CD14-positive monocyte (primary cell): ENCODE data around the gene MBL2. TPM values are rescaled to one million over a fixed set of nuclear protein-coding genes. Genes with fewer than 3 reads are reported as not detected.
A peak's percentile ranks its signal among the peaks of the same experiment; 100 is the strongest.

ENCODE experiments used
- DNase-seq, 3 donors: peaks; one replicate each; pipeline ENCODE4 v3.0.0-alpha.2; 2011 to 2022
- H2AFZ ChIP-seq: 2 replicates; pipeline ENCODE4 v1.6.0; 2012; ENCODE audit warnings: mild to moderate bottlenecking, low read depth, low read length, inconsistent platforms; ENCODE audit not compliant: insufficient read depth, poor library complexity, severe bottlenecking
- H3K27ac ChIP-seq, 2 donors: 1 replicate in 1 of 2; 2 replicates in 1 of 2; pipeline ENCODE4 v1.5.1; 2012 to 2013; ENCODE audit warnings: low read length in 2 of 2, control low read depth in 1 of 2, inconsistent platforms in 1 of 2, low read depth in 1 of 2, mild to moderate bottlenecking in 1 of 2
- H3K27me3 ChIP-seq, 2 donors: one replicate each; pipeline versions ENCODE4 v1.6.0 to v1.6.1; 2011 to 2013; ENCODE audit warnings: low read length in 2 of 2; ENCODE audit not compliant: control insufficient read depth in 2 of 2, insufficient read depth in 2 of 2
- H3K36me3 ChIP-seq, 2 donors: replicated peaks in 1 of 2; 1 replicate in 1 of 2; 2 replicates in 1 of 2; pipeline versions ENCODE4 v1.5.1 to v1.6.1; 2012 to 2013; ENCODE audit warnings: low read length in 2 of 2, control low read depth in 1 of 2, inconsistent platforms in 1 of 2, mild to moderate bottlenecking in 1 of 2; ENCODE audit not compliant: insufficient read depth in 2 of 2, control insufficient read depth in 1 of 2
- H3K4me1 ChIP-seq, 2 donors: 1 replicate in 1 of 2; 2 replicates in 1 of 2; pipeline versions ENCODE4 v1.5.1 to v1.6.1; 2012 to 2013; ENCODE audit warnings: low read length in 2 of 2, control low read depth in 1 of 2, inconsistent platforms in 1 of 2, mild to moderate bottlenecking in 1 of 2, moderate library complexity in 1 of 2; ENCODE audit not compliant: insufficient read depth in 2 of 2, control insufficient read depth in 1 of 2
- H3K4me2 ChIP-seq: replicated peaks from 2 replicates; pipeline ENCODE3; 2012; ENCODE audit warnings: low read length, moderate library complexity, mild to moderate bottlenecking; ENCODE audit not compliant: poor library complexity, severe bottlenecking; ENCODE audit errors: extremely low read depth
- H3K4me3 ChIP-seq, 3 experiments: fragments of 200-600 bp in 1 of 3; sonication (generic) in 1 of 3; replicated peaks in 1 of 3; 1 replicate in 2 of 3; 2 replicates in 1 of 3; pipeline ENCODE4 v1.5.1; 2011 to 2013; ENCODE audit warnings: low read length in 3 of 3, mild to moderate bottlenecking in 3 of 3, control low read depth in 2 of 3, low read depth in 2 of 3, inconsistent platforms in 1 of 3, moderate library complexity in 1 of 3
- H3K79me2 ChIP-seq: 2 replicates; pipeline ENCODE4 v1.6.0; 2012; ENCODE audit warnings: mild to moderate bottlenecking, control low read depth, inconsistent platforms, low read length, moderate library complexity; ENCODE audit not compliant: insufficient read depth
- H3K9ac ChIP-seq: 2 replicates; pipeline ENCODE4 v1.6.0; 2017; ENCODE audit warnings: low read length, mild to moderate bottlenecking; ENCODE audit not compliant: insufficient read depth, poor library complexity, severe bottlenecking
- H3K9me3 ChIP-seq, 2 donors: replicated peaks in 1 of 2; 1 replicate in 1 of 2; 2 replicates in 1 of 2; pipeline versions ENCODE4 v1.5.1 to v1.6.1; 2012 to 2013; ENCODE audit warnings: low read length in 2 of 2, control low read depth in 1 of 2; ENCODE audit not compliant: control insufficient read depth in 1 of 2, insufficient read depth in 1 of 2
- H4K20me1 ChIP-seq: 2 replicates; pipeline ENCODE4 v1.6.0; 2012; ENCODE audit warnings: mild to moderate bottlenecking, low read length, control low read depth, moderate library complexity; ENCODE audit not compliant: insufficient read depth
- H3K27ac Mint-ChIP-seq, 7 donors: one replicate each; pipeline ENCODE4 v1.8.0; 2020; ENCODE audit warnings: mild to moderate bottlenecking in 7 of 7, mixed read lengths in 7 of 7, moderate library complexity in 6 of 7, inconsistent platforms in 2 of 7
- H3K27me3 Mint-ChIP-seq, 3 donors: one replicate each; pipeline ENCODE4 v1.8.0; 2021 to 2022; ENCODE audit warnings: low read depth in 3 of 3, mild to moderate bottlenecking in 3 of 3, mixed read lengths in 3 of 3, moderate library complexity in 3 of 3, inconsistent platforms in 1 of 3
- H3K36me3 Mint-ChIP-seq, 2 donors: one replicate each; pipeline ENCODE4 v1.8.0; 2020; ENCODE audit warnings: mixed read lengths in 2 of 2, inconsistent platforms in 1 of 2, mild to moderate bottlenecking in 1 of 2
- H3K4me1 Mint-ChIP-seq: one replicate; pipeline ENCODE4 v1.8.0; 2020; ENCODE audit warnings: mild to moderate bottlenecking, mixed read lengths
- H3K4me3 Mint-ChIP-seq, 2 donors: one replicate each; pipeline ENCODE4 v1.8.0; 2020; ENCODE audit warnings: mild to moderate bottlenecking in 2 of 2, mixed read lengths in 2 of 2, moderate library complexity in 1 of 2
- H3K9me3 Mint-ChIP-seq, 7 donors: one replicate each; pipeline ENCODE4 v1.8.0; 2020 to 2022; ENCODE audit warnings: mixed read lengths in 7 of 7, mild to moderate bottlenecking in 6 of 7, moderate library complexity in 6 of 7, inconsistent platforms in 2 of 7
- WGBS: methylation state at CpG from one replicate; pipeline ENCODE4 v1.1.5; 2013; ENCODE audit warnings: missing lambda C conversion rate; ENCODE audit not compliant: insufficient coverage; 5-methylcytosine and 5-hydroxymethylcytosine counted together
- intact Hi-C, 2 donors: fragments of 100-400 bp; cut with micrococcal nuclease; formaldehyde crosslinking; loops; one replicate each; pipeline versions ENCODE4 v1.15.0 to v1.15.1; 2023
- polyA plus RNA-seq, 3 donors: library from polyadenylated mRNA; depleted of rRNA in 1 of 3; unstranded in 2 of 3; stranded (reverse) in 1 of 3; fragments of 300-500 nt in 2 of 3; fragments of >200 nt in 1 of 3; fragmentation: Illumina TruSeq in 2 of 3; gene quantifications; 1 replicate in 2 of 3; 2 replicates in 1 of 3; pipeline ENCODE4 v1.2.3, GENCODE V29; 2012 to 2021
- TF ChIP-seq, protein P1 (sequence below): fragments of 200-600 bp; IDR thresholded peaks from one replicate; pipeline ENCODE4 v1.8.0; 2022; ENCODE audit warnings: antibody characterized with exemption, mild to moderate bottlenecking

Gene MBL2
- polyA plus RNA-seq, 3 donors: not detected

DNA sequence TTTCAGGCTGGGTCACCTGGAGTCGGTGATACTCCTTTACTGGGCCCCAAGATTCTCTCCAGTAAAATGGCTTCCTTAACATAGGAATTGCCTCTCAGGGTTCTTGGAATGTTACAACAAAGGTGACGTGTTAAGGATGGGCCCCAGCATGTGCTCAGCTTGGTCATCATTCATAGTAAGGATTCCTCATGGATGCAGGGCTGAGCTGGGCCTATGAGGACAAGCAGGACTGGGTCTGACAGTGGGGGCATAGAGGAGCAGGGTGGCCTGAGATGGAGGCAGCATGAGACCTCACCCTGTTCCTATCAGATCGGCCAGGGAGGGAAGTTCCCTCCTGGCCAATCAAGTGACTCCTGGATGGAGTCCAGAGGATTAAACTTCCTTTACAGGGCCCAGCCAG is 12.8 kb upstream of the MBL2 start:
- Histone ChIP-seq H3K4me2 (no peak overlapping the region), H3K4me3 (no peak overlapping the region), H3K36me3 (no peaks in the 10 kb centered on the region), H3K4me1 (no peaks in the 10 kb centered on the region), H3K27ac (no peak overlapping the region), H2AFZ (no peak overlapping the region), H4K20me1 (no peaks in the 10 kb centered on the region), H3K27me3 (no peaks in the 10 kb centered on the region), H3K79me2 (no peaks in the 10 kb centered on the region), H3K9me3 (no peaks in the 10 kb centered on the region), H3K9ac (no peak overlapping the region)
- Mint-ChIP-seq H3K9me3 (peaks cover 0 to 5% (median 2%) of the 10 kb centered on the region in 7 donors), H3K27ac (peak overlapping the region in 1 of 7 donors; percentile 30), H3K27me3 (no peaks in the 10 kb centered on the region), H3K4me3 (no peak overlapping the region), H3K4me1 (peaks cover 2% of the 10 kb centered on the region), H3K36me3 (no peaks in the 10 kb centered on the region)
- WGBS: 0% methylated on average over 1 of the region's 3 CpGs
- DNase-seq: no peak
- intact Hi-C loops: no loop called here
- TF ChIP-seq, protein P1, sequence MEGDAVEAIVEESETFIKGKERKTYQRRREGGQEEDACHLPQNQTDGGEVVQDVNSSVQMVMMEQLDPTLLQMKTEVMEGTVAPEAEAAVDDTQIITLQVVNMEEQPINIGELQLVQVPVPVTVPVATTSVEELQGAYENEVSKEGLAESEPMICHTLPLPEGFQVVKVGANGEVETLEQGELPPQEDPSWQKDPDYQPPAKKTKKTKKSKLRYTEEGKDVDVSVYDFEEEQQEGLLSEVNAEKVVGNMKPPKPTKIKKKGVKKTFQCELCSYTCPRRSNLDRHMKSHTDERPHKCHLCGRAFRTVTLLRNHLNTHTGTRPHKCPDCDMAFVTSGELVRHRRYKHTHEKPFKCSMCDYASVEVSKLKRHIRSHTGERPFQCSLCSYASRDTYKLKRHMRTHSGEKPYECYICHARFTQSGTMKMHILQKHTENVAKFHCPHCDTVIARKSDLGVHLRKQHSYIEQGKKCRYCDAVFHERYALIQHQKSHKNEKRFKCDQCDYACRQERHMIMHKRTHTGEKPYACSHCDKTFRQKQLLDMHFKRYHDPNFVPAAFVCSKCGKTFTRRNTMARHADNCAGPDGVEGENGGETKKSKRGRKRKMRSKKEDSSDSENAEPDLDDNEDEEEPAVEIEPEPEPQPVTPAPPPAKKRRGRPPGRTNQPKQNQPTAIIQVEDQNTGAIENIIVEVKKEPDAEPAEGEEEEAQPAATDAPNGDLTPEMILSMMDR: no peak

DNA sequence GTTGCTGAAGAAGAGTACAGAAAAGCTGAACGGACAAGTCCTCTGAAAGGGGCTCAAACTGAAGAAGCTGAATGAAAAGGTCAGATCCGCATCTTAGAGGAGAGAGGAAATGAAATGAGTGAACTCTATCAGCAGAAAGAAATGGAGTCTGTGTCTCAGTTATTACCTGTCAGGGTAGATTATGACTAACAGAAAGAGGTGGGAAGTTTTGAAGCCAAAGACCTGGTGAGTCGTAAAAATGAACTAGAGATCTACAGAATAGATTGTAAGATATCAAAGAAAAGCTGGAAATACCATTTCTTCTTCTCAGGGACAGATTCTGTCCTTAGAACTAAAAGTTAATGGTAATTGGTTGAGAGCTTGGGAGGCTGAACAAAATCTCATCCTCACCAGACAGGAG is 11.1 kb upstream of the MBL2 start:
- Mint-ChIP-seq H3K27ac (no peak overlapping the region), H3K27me3 (peaks cover 0 to 4% (median 2%) of the 10 kb centered on the region in 3 donors), H3K4me1 (peaks cover 2% of the 10 kb centered on the region), H3K9me3 (peaks cover 0 to 5% (median 2%) of the 10 kb centered on the region in 7 donors), H3K4me3 (no peak overlapping the region), H3K36me3 (no peaks in the 10 kb centered on the region)
- no peak overlapping the region for H3K4me3 ChIP-seq
- WGBS: 91% methylated on average over 2 of the region's 3 CpGs
- H3K9me3 ChIP-seq: no peaks in the 10 kb centered on the region
- no peak overlapping the region for H3K9ac ChIP-seq
- intact Hi-C loops: loop anchor here in 1 of 2 donors (5.0 kb wide), 1 partner anchor 141 kb away; no protein-coding TSS in a partner anchor
- peaks cover 0 to 2% of the 10 kb centered on the region in 2 donors for H3K4me1 ChIP-seq
- no peak overlapping the region for H3K4me2 ChIP-seq
- TF ChIP-seq, protein P1: no peak
- no peaks in the 10 kb centered on the region for H4K20me1 ChIP-seq
- H2AFZ ChIP-seq: no peak overlapping the region
- DNase-seq: no peak
- no peak overlapping the region for H3K27ac ChIP-seq
- no peaks in the 10 kb centered on the region for H3K36me3 ChIP-seq
- H3K27me3 ChIP-seq: no peaks in the 10 kb centered on the region
- H3K79me2 ChIP-seq: no peaks in the 10 kb centered on the region
